ENCODE results near the gene SLC8A2. TPM values are rescaled to one million over a fixed set of nuclear protein-coding genes. Genes with fewer than 3 reads are reported as not detected.

The SLC8A2 gene
- total RNA-seq, 1 experiment from 2014 or later: 11.3 TPM

- H2BK15ac ChIP-seq (ENCODE audit: low read depth, low read length): no peak overlapping the region
- no peak for TF ChIP-seq CTCF (conservative IDR thresholded peaks at IDR 0.05)
- H3K23me2 ChIP-seq (ENCODE audit: insufficient read length, low read depth, low read length, poor library complexity, severe bottlenecking): peaks cover 5% of the 10 kb centered on the region
- peaks cover 6 to 12% of the 10 kb centered on the region in 2 experiments; a peak in 2 of 4 replicates for H3K4me1 Mint-ChIP-seq
- H3K27me3 ChIP-seq (ENCODE audit: insufficient read depth, low read length): no peaks in the 10 kb centered on the region
- no peak overlapping the region for H3K18ac ChIP-seq (ENCODE audit: insufficient read length, low read depth, low read length)
- no peak overlapping the region for H3K4me2 ChIP-seq (ENCODE audit: insufficient read depth, insufficient read length, low read length)
- no peak overlapping the region for H3K4me3 Mint-ChIP-seq
- H3T11ph ChIP-seq (ENCODE audit: low read length): no peak overlapping the region
- no peaks in the 10 kb centered on the region for H4K20me1 ChIP-seq (ENCODE audit: control insufficient read depth, insufficient read depth, insufficient read length)
- no peaks in the 10 kb centered on the region; a peak in 1 of 5 replicates for H3K9me3 Mint-ChIP-seq
- H2BK20ac ChIP-seq (ENCODE audit: low read depth, low read length, poor library complexity, severe bottlenecking): no peak overlapping the region
- no peaks in the 10 kb centered on the region for H3K79me2 ChIP-seq (ENCODE audit: insufficient read depth, low read length)
- H2BK120ac ChIP-seq (ENCODE audit: low read depth, low read length, poor library complexity, severe bottlenecking): no peak overlapping the region
- H3K27me3 Mint-ChIP-seq (ENCODE audit: low read depth): peaks cover 2% of the 10 kb centered on the region; the same call in 1 of the 2 replicates
- no peak overlapping the region for H3K27ac ChIP-seq (ENCODE audit: insufficient read length, low read depth, low read length)
- H3K9me3 ChIP-seq (ENCODE audit: control insufficient read depth, low read depth, low read length): no peaks in the 10 kb centered on the region
- no peak overlapping the region for H2AK5ac ChIP-seq (ENCODE audit: insufficient read length, low read length)
- H4K8ac ChIP-seq (replicated peaks; ENCODE audit: insufficient read length, low read depth, low read length): no peak overlapping the region
- no peak overlapping the region for H2BK12ac ChIP-seq (ENCODE audit: insufficient read length, low read depth, low read length)
- H3K27ac Mint-ChIP-seq: no peak overlapping the region; a peak in 1 of 7 replicates
- peaks cover 7 to 17% (median 17%) of the 10 kb centered on the region in 3 experiments for H3K36me3 Mint-ChIP-seq (ENCODE audit: insufficient read depth in 1 of 3, low read depth in 3 of 3)
- H3K79me1 ChIP-seq (ENCODE audit: insufficient read depth, low read depth, low read length, poor library complexity, severe bottlenecking): no peaks in the 10 kb centered on the region
- no peak overlapping the region for H3K4ac ChIP-seq (ENCODE audit: low read depth, low read length)
- H3K14ac ChIP-seq (ENCODE audit: insufficient read depth, low read length): no peak overlapping the region
- DNase-seq: no peak
- H4K5ac ChIP-seq (ENCODE audit: insufficient read length, low read depth, low read length): no peak overlapping the region
- WGBS (ENCODE audit: extremely low coverage, insufficient read length, low lambda C conversion rate): no CpG with 5 or more reads among the region's 19 CpGs
- no peak overlapping the region for H2AFZ ChIP-seq (ENCODE audit: low read length)
- H3K4me1 ChIP-seq (ENCODE audit: insufficient read depth, low read length): no peaks in the 10 kb centered on the region
- H3K56ac ChIP-seq (ENCODE audit: insufficient read length, low read depth, low read length): no peak overlapping the region
- no peak overlapping the region for H2BK5ac ChIP-seq (ENCODE audit: insufficient read length, low read length)
- H4K91ac ChIP-seq (ENCODE audit: insufficient read length, low read depth, low read length): no peak overlapping the region
- no peak overlapping the region for H3K23ac ChIP-seq (ENCODE audit: insufficient read length, low read depth, low read length)
- no peak overlapping the region for H3K9ac ChIP-seq (ENCODE audit: extremely low read depth, insufficient read length, low read length)
These were observed 16.1 kb upstream of the SLC8A2 start for GRCh38 chr19:47487551-47488515.

Measured in H9 (cell line).